SK-N-SH (cell line): ENCODE data around the gene RANBP9. TPM values are rescaled to one million over a fixed set of nuclear protein-coding genes. Genes with fewer than 3 reads are reported as not detected.

Experiments used
- CTCF ChIA-PET: fragments of 300-600, 350-600 bp; formaldehyde crosslinking; extraction: SDS; loops from one replicate; lab custom pipeline; 2021; lab: Yijun Ruan, JAX
- POLR2A ChIA-PET: fragments of 350-600 bp; sonication (Branson Sonifier 250); formaldehyde crosslinking; extraction: SDS; loops from one replicate; lab custom pipeline; 2020; ENCODE audit warnings: antibody characterized with exemption, inconsistent platforms; lab: Yijun Ruan, JAX
- DNase-seq: peaks from one replicate; pipeline ENCODE4 v3.0.0; 2012
- H2AFZ ChIP-seq: fragments of 200-600 bp; sonication (generic); 2 replicates; pipeline ENCODE4 v1.8.1; 2016; ENCODE audit warnings: antibody characterized with exemption, mild to moderate bottlenecking, low read depth
- H3F3A ChIP-seq: fragments of 200-600 bp; sonication (generic); replicated peaks from 2 replicates; pipeline ENCODE3; 2016; ENCODE audit warnings: antibody characterized with exemption, mild to moderate bottlenecking; ENCODE audit not compliant: insufficient read depth
- H3K27ac ChIP-seq, 2 experiments: fragments of 200-500 bp in 1 of 2; fragments of 200-600 bp in 1 of 2; sonication (Bioruptor generic) in 1 of 2; sonication (generic), shearing (Covaris generic) in 1 of 2; 2 replicates each; pipeline versions ENCODE4 v1.5.1 to v1.6.1; 2014 to 2016; ENCODE audit warnings: low read depth in 2 of 2, inconsistent platforms in 1 of 2, low read length in 1 of 2, mild to moderate bottlenecking in 1 of 2, mixed read lengths in 1 of 2
- H3K27me3 ChIP-seq: fragments of 200-600 bp; sonication (generic), shearing (Covaris generic); 2 replicates; pipeline ENCODE4 v1.6.1; 2016; ENCODE audit warnings: mixed run types; ENCODE audit not compliant: insufficient read depth
- H3K36me3 ChIP-seq, 2 experiments: fragments of 200-500 bp in 1 of 2; fragments of 200-600 bp in 1 of 2; sonication (Bioruptor generic) in 1 of 2; sonication (generic) in 1 of 2; replicated peaks in 1 of 2; 2 replicates each; pipeline versions ENCODE3 to v1.5.1; 2014 to 2016; ENCODE audit warnings: low read length in 1 of 2, mild to moderate bottlenecking in 1 of 2; ENCODE audit not compliant: insufficient read depth in 2 of 2, control insufficient read depth in 1 of 2
- H3K4me1 ChIP-seq, 2 experiments: fragments of 200-500 bp in 1 of 2; fragments of 200-600 bp in 1 of 2; sonication (Bioruptor generic) in 1 of 2; sonication (generic), shearing (Covaris generic) in 1 of 2; 2 replicates each; pipeline versions ENCODE4 v1.5.1 to v1.6.1; 2014 to 2016; ENCODE audit warnings: low read depth in 1 of 2, low read length in 1 of 2, mixed run types in 1 of 2; ENCODE audit not compliant: insufficient read depth in 2 of 2, control insufficient read depth in 1 of 2
- H3K4me2 ChIP-seq: fragments of 200-600 bp; sonication (generic), shearing (Covaris generic); 2 replicates; pipeline ENCODE4 v1.6.1; 2017; ENCODE audit warnings: mixed run types
- H3K4me3 ChIP-seq, 2 experiments: fragments of 200-500 bp in 1 of 2; fragments of 200-600 bp in 1 of 2; sonication (Bioruptor generic) in 1 of 2; sonication (generic), shearing (Covaris generic) in 1 of 2; 2 replicates each; pipeline versions ENCODE4 v1.5.1 to v1.8.1; 2014 to 2016; ENCODE audit warnings: low read depth in 2 of 2, inconsistent platforms in 1 of 2, low read length in 1 of 2, mild to moderate bottlenecking in 1 of 2, mixed read lengths in 1 of 2, moderate library complexity in 1 of 2
- H3K79me2 ChIP-seq: fragments of 200-600 bp; sonication (generic); 2 replicates; pipeline ENCODE4 v1.8.1; 2017; ENCODE audit warnings: mild to moderate bottlenecking; ENCODE audit not compliant: insufficient read depth
- H3K9ac ChIP-seq: fragments of 200-600 bp; sonication (generic); 2 replicates; pipeline ENCODE4 v1.6.1; 2017; ENCODE audit warnings: mixed run types
- H3K9me2 ChIP-seq: fragments of 200-600 bp; sonication (generic); 2 replicates; pipeline ENCODE4 v1.6.1; 2017; ENCODE audit warnings: mixed run types
- H3K9me3 ChIP-seq: fragments of 200-600 bp; sonication (generic); 2 replicates; pipeline ENCODE4 v1.6.1; 2017; ENCODE audit warnings: mixed run types, mild to moderate bottlenecking, moderate library complexity
- H4K20me1 ChIP-seq: fragments of 200-600 bp; sonication (generic); 2 replicates; pipeline ENCODE4 v1.6.1; 2017; ENCODE audit warnings: mild to moderate bottlenecking, mixed run types; ENCODE audit not compliant: insufficient read depth
- CHD2 ChIP-seq: fragments of 150-350 bp; IDR thresholded peaks from 2 replicates; pipeline ENCODE4 v1.6.1; 2018; ENCODE audit warnings: low read length; ENCODE audit not compliant: partially characterized antibody
- ELF1 ChIP-seq: IDR thresholded peaks from 2 replicates; pipeline ENCODE4 v1.4.0; 2012
- FOXM1 ChIP-seq: IDR thresholded peaks from 2 replicates; pipeline ENCODE4 v1.4.0; 2012; ENCODE audit warnings: low read depth, mild to moderate bottlenecking
- JUND ChIP-seq: IDR thresholded peaks from 2 replicates; pipeline ENCODE4 v1.4.0; 2012
- NRF1 ChIP-seq: IDR thresholded peaks from 2 replicates; pipeline ENCODE4 v1.6.1; 2012; ENCODE audit warnings: low read depth, mild to moderate bottlenecking, low read length
- PBX3 ChIP-seq: IDR thresholded peaks from 2 replicates; pipeline ENCODE4; 2012
- POLR2AphosphoS5 ChIP-seq: IDR thresholded peaks from 2 replicates; pipeline ENCODE4 v1.6.1; 2012; ENCODE audit warnings: low read depth, low read length
- RAD21 ChIP-seq: IDR thresholded peaks from 2 replicates; pipeline ENCODE4 v1.6.1; 2012; ENCODE audit warnings: mild to moderate bottlenecking, low read length
- RCOR1 ChIP-seq: fragments of 150-350 bp; IDR thresholded peaks from 2 replicates; pipeline ENCODE4 v1.6.1; 2017; ENCODE audit warnings: antibody characterized with exemption, low read length
- REST ChIP-seq: IDR thresholded peaks from 2 replicates; pipeline ENCODE4 v1.6.1; 2012; ENCODE audit warnings: mild to moderate bottlenecking, low read depth, low read length, moderate library complexity
- RFX5 ChIP-seq: IDR thresholded peaks from 2 replicates; pipeline ENCODE4 v1.6.1; 2012; ENCODE audit warnings: mild to moderate bottlenecking, improper control_type of control experiment, low read length
- SIN3A ChIP-seq: IDR thresholded peaks from 2 replicates; pipeline ENCODE4 v1.6.1; 2012; ENCODE audit warnings: low read depth, mild to moderate bottlenecking, low read length, moderate library complexity, borderline replicate concordance
- SMC3 ChIP-seq: IDR thresholded peaks from 2 replicates; pipeline ENCODE4 v1.6.1; 2012; ENCODE audit warnings: low read depth, low read length, improper control_type of control experiment
- TAF1 ChIP-seq: IDR thresholded peaks from 2 replicates; pipeline ENCODE4 v1.6.1; 2012; ENCODE audit warnings: low read depth, mild to moderate bottlenecking, low read length, moderate library complexity, borderline replicate concordance
- TCF12 ChIP-seq: IDR thresholded peaks from 2 replicates; pipeline ENCODE4 v1.4.0; 2012
- YY1 ChIP-seq: IDR thresholded peaks from 2 replicates; pipeline ENCODE4 v1.4.0; 2012; ENCODE audit warnings: low read depth, mild to moderate bottlenecking
- WGBS: methylation state at CpG from one replicate; pipeline ENCODE4 v1.1.6; 2017; ENCODE audit warnings: low lambda C conversion rate; 5-methylcytosine and 5-hydroxymethylcytosine counted together
- polyA plus RNA-seq, 3 experiments: library from polyadenylated mRNA; depleted of rRNA; stranded (reverse); fragments of >200 nt; gene quantifications; 2 replicates each; pipeline ENCODE4 v1.2.3, GENCODE V29; 2012

The RANBP9 gene
- polyA plus RNA-seq, 1 of the 3 experiments (the other 2 are of a cell fraction): 20.4 TPM

- Histone ChIP-seq H3K9me3 (peaks cover 12% of the 10 kb centered on the region; the same call in 1 of the 2 replicates), H3K79me2 (peaks cover 100% of the 10 kb centered on the region), H3K9ac (no peak overlapping the region), H3K4me3 (no peak overlapping the region), H3K4me1 (peaks cover 0 to 3% of the 10 kb centered on the region in 2 experiments; a peak in 2 of 4 replicates), H3F3A (peaks cover 6% of the 10 kb centered on the region), H3K9me2 (no peaks in the 10 kb centered on the region; the same call in 1 of the 2 replicates), H3K27ac (no peak overlapping the region), H3K4me2 (no peak overlapping the region), H3K36me3 (peaks cover 4 to 52% of the 10 kb centered on the region in 2 experiments), H2AFZ (no peak overlapping the region), H4K20me1 (peaks cover 3% of the 10 kb centered on the region; the same call in 1 of the 2 replicates), H3K27me3 (no peaks in the 10 kb centered on the region)
- ChIA-PET POLR2A (no interaction called here), CTCF (interaction anchor here (0.8 to 1.1 kb wide), 2 partner anchors 10 to 66 kb away, joined by 3 read pairs; partner anchors contain the start of gene NOL7)
- TF ChIP-seq YY1: no peak
- TF ChIP-seq PBX3: no peak
- TF ChIP-seq FOXM1: no peak
- no peak for TF ChIP-seq RAD21
- no peak for TF ChIP-seq ELF1
- TF ChIP-seq SIN3A: no peak
- no peak for TF ChIP-seq POLR2AphosphoS5
- no peak for TF ChIP-seq RFX5
- no peak for TF ChIP-seq JUND
- no peak for TF ChIP-seq TCF12
- TF ChIP-seq CHD2: no peak
- no peak for TF ChIP-seq REST
- TF ChIP-seq NRF1: no peak
- no peak for TF ChIP-seq TAF1
- TF ChIP-seq SMC3: no peak
- no peak for TF ChIP-seq RCOR1
- no peak for DNase-seq
- WGBS: 88% methylated on average over 6 of the region's 6 CpGs
These were observed 31.1 kb downstream of the RANBP9 start for GRCh38 chr6:13680448-13680968.
